Activated CD8-positive, alpha-beta T cell treated with anti-CD3 and anti-CD28 coated beads, Interleukin-2, amount 10 ng/mL, durations not matched to agents 7 days and 5 days (primary cell): ENCODE measurements around the gene CXADR. TPM values are rescaled to one million over a fixed set of nuclear protein-coding genes. Genes with fewer than 3 reads are reported as not detected.

Experiments
- ATAC-seq: fragments of 150-1000 bp; cut with Tn5 transposase; one replicate; pipeline ENCODE4 v1.10.0; 2021; ENCODE audit warnings: moderate library complexity
- CTCF ChIA-PET: fragments of 350-600 bp; sonication (Branson Sonifier 250); formaldehyde crosslinking; loops from one replicate; lab custom pipeline; 2021; ENCODE audit warnings: antibody characterized with exemption; lab: Charles Lee
- POLR2A ChIA-PET: fragments of 350-600 bp; sonication (Branson Sonifier 250); formaldehyde crosslinking; loops from one replicate; lab custom pipeline; 2021; ENCODE audit warnings: antibody characterized with exemption; lab: Charles Lee
- DNase-seq: peaks from one replicate; pipeline ENCODE4 v3.0.0-alpha.2; 2020
- H3K27ac Mint-ChIP-seq: one replicate; pipeline ENCODE4 v1.8.0; 2021; ENCODE audit warnings: mild to moderate bottlenecking, mixed read lengths
- H3K27me3 Mint-ChIP-seq: one replicate; pipeline ENCODE4 v1.8.0; 2021; ENCODE audit warnings: low read depth, mixed read lengths
- H3K36me3 Mint-ChIP-seq: one replicate; pipeline ENCODE4 v1.8.0; 2021; ENCODE audit warnings: low read depth, mixed read lengths
- H3K4me1 Mint-ChIP-seq: one replicate; pipeline ENCODE4 v1.8.0; 2021; ENCODE audit warnings: low read depth, mixed read lengths
- H3K4me3 Mint-ChIP-seq: one replicate; pipeline ENCODE4 v1.8.0; 2021; ENCODE audit warnings: mild to moderate bottlenecking, mixed read lengths
- H3K9me3 Mint-ChIP-seq: one replicate; pipeline ENCODE4 v1.8.0; 2022; ENCODE audit warnings: mixed read lengths; ENCODE audit not compliant: insufficient read depth
- total RNA-seq, 2 experiments: library from RNA; stranded (reverse); gene quantifications; one replicate each; pipeline ENCODE4 v1.2.3, GENCODE V29; 2021

The CXADR gene
- total RNA-seq, 2 experiments from 2014 or later = 0.26 to 0.34 TPM

DNA sequence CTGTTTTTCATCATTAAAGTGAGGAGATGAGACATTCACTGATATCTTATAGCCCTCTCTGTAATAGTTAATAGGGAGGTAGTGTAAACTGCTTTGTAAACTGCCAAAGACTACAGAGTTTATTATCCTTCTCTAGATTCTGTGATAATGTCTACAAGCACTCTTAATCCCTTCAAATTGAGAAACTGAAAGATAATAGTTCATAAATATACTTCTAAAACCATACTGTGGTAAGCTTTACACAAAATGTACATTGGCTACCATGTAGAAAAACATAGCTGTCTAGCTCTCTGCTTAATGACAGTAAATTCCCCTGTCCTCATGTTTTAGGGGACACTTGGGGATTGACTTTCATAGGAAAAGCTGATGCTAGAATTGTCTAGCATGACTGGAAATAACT is 39.6 kb downstream of the CXADR start:
- CTCF ChIA-PET = no interaction called here
- DNase-seq (no peak), ATAC-seq (no peak)
- POLR2A ChIA-PET = no interaction called here
- Mint-ChIP-seq H3K4me3 (no peak overlapping the region), H3K27ac (no peak overlapping the region), H3K4me1 (no peaks in the 10 kb centered on the region), H3K27me3 (no peaks in the 10 kb centered on the region), H3K36me3 (no peaks in the 10 kb centered on the region), H3K9me3 (no peaks in the 10 kb centered on the region)

DNA sequence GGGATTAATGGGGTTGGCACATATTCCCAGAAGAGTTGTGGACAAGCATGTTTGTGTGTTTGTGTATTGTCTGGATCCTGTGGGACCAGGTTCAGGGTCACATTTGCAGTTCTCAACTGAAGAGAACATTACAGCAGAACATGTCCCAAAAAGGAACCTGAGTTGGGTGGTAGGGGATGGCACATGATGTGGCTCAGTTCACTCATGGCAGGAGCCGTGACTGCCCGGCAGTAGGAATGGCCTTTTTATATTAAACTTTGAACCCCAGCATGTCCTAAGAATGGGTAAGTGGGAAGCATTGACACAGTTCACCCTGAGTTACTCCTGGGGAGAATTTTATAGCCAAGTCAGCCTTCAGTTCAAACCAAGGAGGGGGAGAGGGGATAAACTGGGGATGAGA is 41.3 kb downstream of the CXADR start:
- H3K36me3 Mint-ChIP-seq = no peaks in the 10 kb centered on the region
- no peak for DNase-seq
- H3K4me1 Mint-ChIP-seq = no peaks in the 10 kb centered on the region
- ATAC-seq = no peak
- H3K4me3 Mint-ChIP-seq = no peak overlapping the region
- ChIA-PET CTCF (interaction anchor here (1.4 kb wide), 1 partner anchor 168 kb away, joined by 11 read pairs; no protein-coding TSS in a partner anchor), POLR2A (no interaction called here)
- H3K9me3 Mint-ChIP-seq = no peaks in the 10 kb centered on the region
- H3K27ac Mint-ChIP-seq = no peak overlapping the region
- no peaks in the 10 kb centered on the region for H3K27me3 Mint-ChIP-seq

GRCh38 chr21:17554679-17555465 is 42.0 kb downstream of the CXADR start:
- ATAC-seq = no peak
- Mint-ChIP-seq H3K4me1 (no peaks in the 10 kb centered on the region), H3K27me3 (no peaks in the 10 kb centered on the region), H3K36me3 (no peaks in the 10 kb centered on the region), H3K9me3 (no peaks in the 10 kb centered on the region), H3K27ac (no peak overlapping the region), H3K4me3 (no peak overlapping the region)
- ChIA-PET POLR2A (no interaction called here), CTCF (interaction anchor here (0.6 to 1.4 kb wide), 2 partner anchors 49 to 169 kb away, joined by 3 to 11 read pairs; no protein-coding TSS in a partner anchor)
- DNase-seq = no peak

DNA sequence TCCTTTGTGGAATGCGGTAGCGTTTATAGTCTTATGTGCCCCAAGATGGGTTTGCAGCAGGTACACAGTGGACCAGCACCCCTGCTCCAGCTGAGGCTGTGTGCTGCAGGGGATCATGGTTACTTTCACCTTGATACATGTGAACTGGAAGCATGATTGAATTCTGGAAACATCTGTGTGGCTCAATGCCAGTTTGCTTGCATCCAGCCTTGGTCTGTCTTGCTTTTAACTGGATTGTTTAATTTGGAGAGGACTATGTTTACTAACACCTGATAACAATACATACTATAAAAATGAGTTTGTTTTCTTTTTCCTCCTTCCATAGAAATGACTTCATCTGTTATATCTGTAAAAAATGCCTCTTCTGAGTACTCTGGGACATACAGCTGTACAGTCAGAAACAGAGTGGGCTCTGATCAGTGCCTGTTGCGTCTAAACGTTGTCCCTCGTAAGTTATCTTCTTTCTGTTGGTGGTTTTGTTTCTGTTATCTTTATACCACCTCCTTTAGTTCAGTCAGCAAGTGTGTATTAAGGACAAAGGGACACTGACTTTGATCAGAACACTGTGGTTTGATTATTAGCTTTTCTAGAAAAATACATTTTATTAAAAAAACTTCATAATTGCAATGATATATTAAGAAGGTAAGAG is 47.7 kb downstream of the CXADR start:
- ChIA-PET CTCF (no interaction called here), POLR2A (no interaction called here)
- no peaks in the 10 kb centered on the region for H3K4me1 Mint-ChIP-seq
- no peak overlapping the region for H3K4me3 Mint-ChIP-seq
- no peaks in the 10 kb centered on the region for H3K27me3 Mint-ChIP-seq
- H3K36me3 Mint-ChIP-seq = no peaks in the 10 kb centered on the region
- no peak overlapping the region for H3K27ac Mint-ChIP-seq
- no peak for DNase-seq
- no peaks in the 10 kb centered on the region for H3K9me3 Mint-ChIP-seq
- no peak for ATAC-seq

DNA sequence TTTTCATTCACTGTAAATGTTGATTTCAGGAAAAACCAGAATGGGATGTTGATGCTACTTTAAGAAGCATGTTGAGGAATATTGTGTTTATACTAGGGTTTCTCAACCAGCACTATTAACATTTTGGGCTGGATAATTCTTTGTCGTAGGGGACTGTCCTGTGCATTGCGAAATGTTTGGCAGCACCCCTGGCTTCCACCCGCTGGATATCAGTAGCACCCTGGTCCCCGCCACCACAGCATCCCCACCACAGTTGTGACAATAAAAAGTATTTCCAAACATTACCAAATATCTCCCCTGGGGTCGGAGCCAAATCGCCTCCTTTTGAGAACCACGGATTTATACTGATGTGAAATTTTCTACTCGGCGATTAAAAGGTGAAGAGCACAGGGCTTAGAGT is 57.9 kb downstream of the CXADR start:
- no peak for ATAC-seq
- CTCF ChIA-PET = no interaction called here

GRCh38 chr21:17572431-17572830 is 59.6 kb downstream of the CXADR start:
- no peaks in the 10 kb centered on the region for H3K4me1 Mint-ChIP-seq
- ChIA-PET POLR2A (no interaction called here), CTCF (no interaction called here)
- H3K36me3 Mint-ChIP-seq = no peaks in the 10 kb centered on the region
- no peaks in the 10 kb centered on the region for H3K27me3 Mint-ChIP-seq
- DNase-seq (no peak), ATAC-seq (no peak)
- no peak overlapping the region for H3K4me3 Mint-ChIP-seq
- no peaks in the 10 kb centered on the region for H3K9me3 Mint-ChIP-seq
- no peak overlapping the region for H3K27ac Mint-ChIP-seq

More for the DNA sequence above, 57.9 kb downstream of the CXADR start:
- POLR2A ChIA-PET = no interaction called here
- Mint-ChIP-seq H3K4me1 (no peaks in the 10 kb centered on the region), H3K4me3 (no peak overlapping the region), H3K36me3 (no peaks in the 10 kb centered on the region), H3K27me3 (no peaks in the 10 kb centered on the region), H3K27ac (no peak overlapping the region), H3K9me3 (no peaks in the 10 kb centered on the region)
- DNase-seq = no peak

GRCh38 chr21:17575076-17575475 is 62.2 kb downstream of the CXADR start:
- Mint-ChIP-seq H3K9me3 (no peaks in the 10 kb centered on the region), H3K27ac (no peak overlapping the region), H3K4me1 (no peaks in the 10 kb centered on the region), H3K4me3 (no peak overlapping the region), H3K36me3 (no peaks in the 10 kb centered on the region), H3K27me3 (no peaks in the 10 kb centered on the region)
- ChIA-PET POLR2A (no interaction called here), CTCF (no interaction called here)
- ATAC-seq = no peak
- DNase-seq = no peak

DNA sequence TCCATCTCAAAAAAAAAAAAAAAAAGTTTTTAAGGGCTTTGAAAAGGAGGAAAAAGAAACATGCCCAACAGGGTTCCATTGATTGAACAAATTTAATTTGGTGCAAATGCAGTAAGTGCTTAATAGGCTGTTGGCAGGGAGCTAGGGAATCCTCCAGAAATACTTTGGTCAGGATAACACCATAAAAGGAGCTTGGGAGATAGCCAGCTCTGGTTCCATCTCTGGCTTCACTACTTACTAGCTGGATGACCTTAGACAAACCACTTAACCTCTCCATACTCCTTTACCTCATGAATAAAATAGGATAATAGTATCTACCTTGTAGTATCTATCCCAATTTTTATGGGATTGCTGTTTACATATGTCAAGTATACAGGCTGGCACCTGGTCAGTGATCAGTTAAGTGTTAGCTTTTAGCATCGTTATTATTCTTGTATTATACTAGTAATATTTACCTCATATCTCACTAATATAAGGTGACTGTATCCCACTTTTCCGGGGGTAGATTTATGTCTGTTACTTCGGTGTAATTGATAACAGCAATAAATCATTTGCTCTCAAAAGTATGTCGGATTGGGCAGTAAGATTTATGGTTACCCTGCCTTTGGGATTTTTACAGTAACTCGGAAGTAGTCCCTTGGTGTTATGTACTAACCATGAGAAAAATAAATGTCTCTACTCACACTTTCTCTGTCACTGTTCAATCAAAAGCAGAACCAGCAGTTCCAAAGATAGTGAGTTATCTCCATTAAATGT is 63.4 kb downstream of the CXADR start:
- Mint-ChIP-seq H3K27me3 (no peaks in the 10 kb centered on the region), H3K36me3 (no peaks in the 10 kb centered on the region), H3K4me1 (no peaks in the 10 kb centered on the region), H3K27ac (no peak overlapping the region), H3K9me3 (no peaks in the 10 kb centered on the region), H3K4me3 (no peak overlapping the region)
- ATAC-seq = no peak
- ChIA-PET CTCF (interaction anchor here (1.2 kb wide), 1 partner anchor 188 kb away, joined by 3 read pairs; no protein-coding TSS in a partner anchor), POLR2A (no interaction called here)
- no peak for DNase-seq

DNA sequence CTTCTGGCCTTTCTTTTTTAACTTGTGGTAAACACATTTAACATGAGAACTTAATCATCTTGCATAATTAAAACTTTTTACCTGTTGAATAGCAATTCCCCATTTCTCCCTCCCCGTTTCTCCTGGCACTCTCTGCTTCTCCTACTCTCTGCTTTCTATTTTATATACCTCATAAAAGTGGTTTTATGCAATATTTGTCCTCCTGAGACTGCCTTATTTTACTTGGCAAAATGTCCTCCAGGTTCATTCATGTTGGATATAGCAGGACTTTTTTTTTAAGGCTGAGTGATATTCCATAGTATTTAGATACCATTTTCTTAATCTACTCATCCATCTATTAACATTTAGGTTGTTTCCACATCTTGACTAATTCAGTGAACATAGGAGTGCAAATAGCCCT is 64.9 kb downstream of the CXADR start:
- Mint-ChIP-seq H3K36me3 (no peaks in the 10 kb centered on the region), H3K4me3 (no peak overlapping the region), H3K4me1 (no peaks in the 10 kb centered on the region), H3K27me3 (no peaks in the 10 kb centered on the region), H3K27ac (no peak overlapping the region), H3K9me3 (no peaks in the 10 kb centered on the region)
- DNase-seq (no peak), ATAC-seq (no peak)
- CTCF ChIA-PET = no interaction called here
- POLR2A ChIA-PET = no interaction called here

DNA sequence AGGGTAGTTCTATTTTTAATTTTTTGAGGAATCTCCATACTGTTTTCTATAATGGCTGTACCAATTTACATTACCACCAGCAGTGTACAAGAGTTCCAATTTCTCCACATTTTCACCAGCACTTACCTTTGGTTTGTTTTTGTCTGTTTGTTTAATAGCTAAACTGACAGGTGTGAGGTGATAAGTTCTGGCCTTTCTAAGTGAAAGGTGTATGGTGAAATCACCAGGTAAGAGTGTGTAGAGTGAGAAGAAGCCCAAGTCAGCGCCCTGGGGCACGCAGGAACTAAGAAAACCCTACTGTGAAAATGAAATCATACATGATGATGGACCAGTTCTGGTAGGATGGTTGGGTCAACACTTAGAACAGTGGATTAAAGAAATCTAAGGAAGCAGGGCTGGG is 65.3 kb downstream of the CXADR start:
- ChIA-PET POLR2A (no interaction called here), CTCF (no interaction called here)
- H3K9me3 Mint-ChIP-seq = no peaks in the 10 kb centered on the region

GRCh38 chr21:17578876-17579275 is 66.0 kb downstream of the CXADR start:
- Mint-ChIP-seq H3K27ac (no peak overlapping the region), H3K4me3 (no peak overlapping the region), H3K4me1 (no peaks in the 10 kb centered on the region), H3K36me3 (no peaks in the 10 kb centered on the region), H3K27me3 (peaks cover 1% of the 10 kb centered on the region), H3K9me3 (no peaks in the 10 kb centered on the region)
- no peak for DNase-seq
- CTCF ChIA-PET = no interaction called here
- POLR2A ChIA-PET = no interaction called here
- no peak for ATAC-seq

More for the DNA sequence above, 65.3 kb downstream of the CXADR start:
- ATAC-seq = no peak
- no peaks in the 10 kb centered on the region for H3K36me3 Mint-ChIP-seq
- H3K27ac Mint-ChIP-seq = no peak overlapping the region
- no peak for DNase-seq
- H3K27me3 Mint-ChIP-seq = no peaks in the 10 kb centered on the region
- no peaks in the 10 kb centered on the region for H3K4me1 Mint-ChIP-seq
- H3K4me3 Mint-ChIP-seq = no peak overlapping the region

DNA sequence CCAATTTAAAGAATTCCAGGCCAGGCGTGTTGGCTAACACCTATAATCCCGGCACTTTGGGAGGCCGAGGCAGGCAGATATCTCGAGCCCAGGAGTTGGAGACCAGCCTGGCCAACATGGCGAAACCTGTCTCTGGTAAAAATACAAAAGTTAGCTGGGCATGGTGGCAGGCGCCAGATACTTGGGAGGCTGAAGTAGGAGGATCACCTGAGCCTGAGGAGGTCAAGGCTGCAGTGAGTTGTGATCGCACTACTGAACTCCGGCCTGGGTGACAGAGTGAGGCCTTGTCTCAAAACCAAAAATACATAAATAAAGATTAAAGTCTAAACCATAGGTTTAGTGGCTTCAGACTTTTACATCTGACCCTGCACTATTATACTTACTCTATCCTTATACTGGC is 67.5 kb downstream of the CXADR start:
- ATAC-seq (no peak), DNase-seq (no peak)
- H3K4me3 Mint-ChIP-seq = no peak overlapping the region
- H3K9me3 Mint-ChIP-seq = no peaks in the 10 kb centered on the region
- H3K4me1 Mint-ChIP-seq = no peaks in the 10 kb centered on the region
- no peaks in the 10 kb centered on the region for H3K36me3 Mint-ChIP-seq
- H3K27me3 Mint-ChIP-seq = peaks cover 4% of the 10 kb centered on the region
- ChIA-PET CTCF (no interaction called here), POLR2A (no interaction called here)
- H3K27ac Mint-ChIP-seq = no peak overlapping the region
